ENCODE measurements around the gene CYGB.

DNA sequence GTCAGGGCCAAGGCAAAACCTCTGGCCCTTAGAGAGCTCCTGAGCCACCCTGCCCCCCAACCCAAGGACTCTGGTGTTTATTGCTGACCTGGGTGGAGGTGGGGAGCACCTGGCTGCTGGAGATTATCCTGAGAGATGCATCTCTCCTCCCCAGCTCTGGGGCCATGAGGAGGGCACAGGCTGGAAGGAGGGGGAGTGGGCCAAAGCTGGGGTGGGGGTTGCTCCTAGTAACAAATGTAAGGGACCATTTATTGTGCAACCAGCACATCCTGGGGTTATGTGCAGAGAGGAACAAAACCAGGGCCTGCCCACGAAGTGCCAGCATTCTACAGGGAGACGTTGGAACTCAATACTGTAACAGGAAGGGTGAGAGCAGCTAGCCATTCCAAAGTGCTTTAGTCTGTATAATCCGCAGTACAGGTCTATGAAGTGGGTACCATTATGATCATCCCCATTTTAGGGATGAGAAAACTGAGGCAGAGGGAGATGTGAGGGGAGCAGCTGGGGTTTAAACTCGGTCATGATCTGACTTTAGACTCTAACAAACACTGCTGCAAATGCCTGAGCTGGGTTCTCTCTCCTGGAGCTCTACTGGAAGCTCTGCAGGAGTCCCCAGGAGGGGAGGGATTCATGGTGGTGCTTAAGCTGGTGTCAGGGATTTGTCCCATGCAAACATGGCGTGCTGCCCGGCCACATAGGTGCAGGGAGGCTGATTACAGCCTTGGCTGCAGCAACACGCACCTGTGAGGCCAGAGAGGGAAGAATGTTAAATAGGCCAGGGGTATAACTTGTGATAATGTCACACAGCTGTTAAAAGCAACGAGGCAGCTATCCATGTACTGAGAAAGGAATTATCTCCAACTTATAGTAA lies 34.9 kb downstream of the CYGB start:
- TF ChIP-seq, protein P1, sequence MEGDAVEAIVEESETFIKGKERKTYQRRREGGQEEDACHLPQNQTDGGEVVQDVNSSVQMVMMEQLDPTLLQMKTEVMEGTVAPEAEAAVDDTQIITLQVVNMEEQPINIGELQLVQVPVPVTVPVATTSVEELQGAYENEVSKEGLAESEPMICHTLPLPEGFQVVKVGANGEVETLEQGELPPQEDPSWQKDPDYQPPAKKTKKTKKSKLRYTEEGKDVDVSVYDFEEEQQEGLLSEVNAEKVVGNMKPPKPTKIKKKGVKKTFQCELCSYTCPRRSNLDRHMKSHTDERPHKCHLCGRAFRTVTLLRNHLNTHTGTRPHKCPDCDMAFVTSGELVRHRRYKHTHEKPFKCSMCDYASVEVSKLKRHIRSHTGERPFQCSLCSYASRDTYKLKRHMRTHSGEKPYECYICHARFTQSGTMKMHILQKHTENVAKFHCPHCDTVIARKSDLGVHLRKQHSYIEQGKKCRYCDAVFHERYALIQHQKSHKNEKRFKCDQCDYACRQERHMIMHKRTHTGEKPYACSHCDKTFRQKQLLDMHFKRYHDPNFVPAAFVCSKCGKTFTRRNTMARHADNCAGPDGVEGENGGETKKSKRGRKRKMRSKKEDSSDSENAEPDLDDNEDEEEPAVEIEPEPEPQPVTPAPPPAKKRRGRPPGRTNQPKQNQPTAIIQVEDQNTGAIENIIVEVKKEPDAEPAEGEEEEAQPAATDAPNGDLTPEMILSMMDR (IDR thresholded peaks at IDR 0.05) = no peak
- TF ChIP-seq, protein P2, sequence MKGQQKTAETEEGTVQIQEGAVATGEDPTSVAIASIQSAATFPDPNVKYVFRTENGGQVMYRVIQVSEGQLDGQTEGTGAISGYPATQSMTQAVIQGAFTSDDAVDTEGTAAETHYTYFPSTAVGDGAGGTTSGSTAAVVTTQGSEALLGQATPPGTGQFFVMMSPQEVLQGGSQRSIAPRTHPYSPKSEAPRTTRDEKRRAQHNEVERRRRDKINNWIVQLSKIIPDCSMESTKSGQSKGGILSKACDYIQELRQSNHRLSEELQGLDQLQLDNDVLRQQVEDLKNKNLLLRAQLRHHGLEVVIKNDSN (IDR thresholded peaks at IDR 0.05; ENCODE audit: borderline replicate concordance, low read depth) = no peak
- TF ChIP-seq, protein P3, sequence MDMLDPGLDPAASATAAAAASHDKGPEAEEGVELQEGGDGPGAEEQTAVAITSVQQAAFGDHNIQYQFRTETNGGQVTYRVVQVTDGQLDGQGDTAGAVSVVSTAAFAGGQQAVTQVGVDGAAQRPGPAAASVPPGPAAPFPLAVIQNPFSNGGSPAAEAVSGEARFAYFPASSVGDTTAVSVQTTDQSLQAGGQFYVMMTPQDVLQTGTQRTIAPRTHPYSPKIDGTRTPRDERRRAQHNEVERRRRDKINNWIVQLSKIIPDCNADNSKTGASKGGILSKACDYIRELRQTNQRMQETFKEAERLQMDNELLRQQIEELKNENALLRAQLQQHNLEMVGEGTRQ (IDR thresholded peaks at IDR 0.05; ENCODE audit: borderline replicate concordance, low read depth, low read length) = no peak
- TF ChIP-seq RAD21 (IDR thresholded peaks at IDR 0.05; ENCODE audit: low read length) = no peak
- TF ChIP-seq, protein P4, sequence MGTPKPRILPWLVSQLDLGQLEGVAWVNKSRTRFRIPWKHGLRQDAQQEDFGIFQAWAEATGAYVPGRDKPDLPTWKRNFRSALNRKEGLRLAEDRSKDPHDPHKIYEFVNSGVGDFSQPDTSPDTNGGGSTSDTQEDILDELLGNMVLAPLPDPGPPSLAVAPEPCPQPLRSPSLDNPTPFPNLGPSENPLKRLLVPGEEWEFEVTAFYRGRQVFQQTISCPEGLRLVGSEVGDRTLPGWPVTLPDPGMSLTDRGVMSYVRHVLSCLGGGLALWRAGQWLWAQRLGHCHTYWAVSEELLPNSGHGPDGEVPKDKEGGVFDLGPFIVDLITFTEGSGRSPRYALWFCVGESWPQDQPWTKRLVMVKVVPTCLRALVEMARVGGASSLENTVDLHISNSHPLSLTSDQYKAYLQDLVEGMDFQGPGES (IDR thresholded peaks at IDR 0.05; ENCODE audit: low read depth, low read length) = no peak
- TF ChIP-seq POLR2AphosphoS5 (IDR thresholded peaks at IDR 0.05; ENCODE audit: low read depth, low read length) = no peak
- TF ChIP-seq RXRA (IDR thresholded peaks at IDR 0.05; ENCODE audit: borderline replicate concordance, low read depth) = no peak
- no peak for TF ChIP-seq EP300 (IDR thresholded peaks at IDR 0.05; ENCODE audit: borderline replicate concordance in 1 of 2, low read depth in 1 of 2, low read length in 1 of 2)
- TF ChIP-seq, protein P5, sequence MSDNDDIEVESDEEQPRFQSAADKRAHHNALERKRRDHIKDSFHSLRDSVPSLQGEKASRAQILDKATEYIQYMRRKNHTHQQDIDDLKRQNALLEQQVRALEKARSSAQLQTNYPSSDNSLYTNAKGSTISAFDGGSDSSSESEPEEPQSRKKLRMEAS (IDR thresholded peaks at IDR 0.05; ENCODE audit: low read depth) = no peak
- no peak for TF ChIP-seq TAF1 (IDR thresholded peaks at IDR 0.05; ENCODE audit: borderline replicate concordance, low read depth, low read length)
- no peak for TF ChIP-seq TCF12 (IDR thresholded peaks at IDR 0.05)

Measured in SK-N-SH (cell line).